HG03066 (cell line): ENCODE results near the gene CHRM5.
"Not testable (repeated sequence)": the region's sequence is repeated elsewhere in the genome, so short reads cannot be mapped to it uniquely, and the experiment has no call there.

Experiments
- ATAC-seq: cut with Tn5 transposase; IDR thresholded peaks from one replicate; pipeline ENCODE4 v1.9.1; 2021; ENCODE audit warnings: low read depth; ENCODE audit not compliant: unreplicated experiment

CHRM5 gene

DNA sequence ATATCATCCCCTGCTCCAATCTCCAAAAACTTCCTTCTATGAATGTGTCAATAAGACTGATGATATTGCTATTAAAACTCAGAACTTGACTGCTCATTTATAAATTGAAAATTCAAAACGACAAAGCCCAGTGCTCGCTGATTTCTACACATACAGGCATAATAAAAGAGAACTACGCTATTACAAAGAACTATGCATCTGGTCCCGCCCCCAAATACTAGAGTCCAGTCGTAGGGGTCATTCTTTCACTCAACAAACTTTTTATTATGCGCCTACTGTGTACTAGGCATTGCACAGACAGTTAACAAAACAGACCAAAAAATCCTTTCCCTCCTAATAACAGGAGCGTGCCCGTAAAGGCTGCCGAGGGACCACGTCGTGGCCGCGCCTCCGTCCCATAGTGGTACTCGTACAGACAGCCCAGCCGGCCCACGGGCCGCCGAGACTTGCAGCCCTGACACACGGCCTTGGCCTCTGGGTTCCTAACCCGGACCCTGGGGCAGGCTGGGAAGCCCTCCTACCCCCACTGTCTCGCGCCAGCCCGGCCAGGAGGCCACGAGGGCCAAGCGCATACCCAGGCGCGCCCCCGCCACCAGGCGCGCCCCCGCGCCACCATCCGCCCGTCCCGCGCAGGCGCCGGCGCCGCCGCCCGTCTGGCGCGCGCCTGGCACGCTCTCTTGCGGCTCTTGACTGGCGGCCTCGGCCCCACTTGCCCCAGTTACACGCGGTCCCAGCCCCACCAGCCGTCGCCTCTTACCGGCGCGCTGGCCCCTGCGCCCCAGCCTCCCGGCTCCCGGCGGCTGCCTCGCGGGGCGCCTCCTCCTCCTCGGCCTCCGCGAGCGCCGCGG is 70.0 kb downstream of the CHRM5 start:
- ATAC-seq = peak; percentile 55

DNA sequence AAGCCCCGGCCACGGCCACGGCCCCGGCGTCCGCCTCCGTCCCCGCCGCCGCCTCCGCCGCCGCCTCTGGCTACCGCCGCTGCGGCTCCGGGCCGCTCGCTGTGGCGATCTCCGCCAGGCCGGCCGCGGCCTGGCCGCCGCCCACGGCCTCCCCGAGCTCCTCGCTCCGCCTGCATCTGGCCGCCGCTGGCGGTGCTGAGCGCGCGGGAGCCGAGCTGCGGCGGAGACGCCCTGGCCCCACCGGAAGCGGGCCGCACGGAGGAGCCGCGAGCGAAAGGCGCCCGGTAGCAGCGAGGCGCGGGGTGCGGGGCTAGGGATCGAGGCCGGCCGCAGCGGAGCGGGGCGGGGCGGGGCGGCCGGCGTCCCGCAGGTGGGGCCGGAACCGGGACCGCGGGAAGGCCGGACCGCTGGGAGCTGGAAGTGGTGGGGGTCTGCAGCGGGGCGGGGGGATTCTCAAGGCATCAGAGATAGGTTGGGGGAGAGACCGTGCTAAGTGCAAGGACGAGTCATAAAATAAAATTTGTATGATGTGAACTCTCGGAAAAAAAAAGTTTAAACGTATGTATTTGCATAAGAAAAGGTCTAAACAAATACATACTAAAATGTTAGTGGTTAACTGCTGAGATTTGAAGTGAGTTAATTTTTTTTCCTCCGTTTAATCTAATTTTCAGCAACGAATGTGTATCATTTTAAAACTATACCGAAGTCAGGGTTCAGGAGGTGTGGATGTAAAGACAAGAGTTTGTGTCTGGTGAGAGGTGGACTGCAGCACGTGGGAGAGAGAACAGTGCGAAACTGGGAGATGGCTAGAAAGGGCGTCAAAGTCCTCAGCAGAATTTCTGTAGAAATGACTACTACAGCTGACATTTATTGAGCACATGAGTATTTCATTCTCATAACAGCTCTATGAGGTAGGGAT is 70.8 kb downstream of the CHRM5 start, which contains the start of gene AVEN:
Gene AVEN, minus strand, starts transcription at position 334 of the 919 bp plus-strand sequence. Its CDS starts 158 bp downstream, at position 176.
- peak; percentile 37 for ATAC-seq

DNA sequence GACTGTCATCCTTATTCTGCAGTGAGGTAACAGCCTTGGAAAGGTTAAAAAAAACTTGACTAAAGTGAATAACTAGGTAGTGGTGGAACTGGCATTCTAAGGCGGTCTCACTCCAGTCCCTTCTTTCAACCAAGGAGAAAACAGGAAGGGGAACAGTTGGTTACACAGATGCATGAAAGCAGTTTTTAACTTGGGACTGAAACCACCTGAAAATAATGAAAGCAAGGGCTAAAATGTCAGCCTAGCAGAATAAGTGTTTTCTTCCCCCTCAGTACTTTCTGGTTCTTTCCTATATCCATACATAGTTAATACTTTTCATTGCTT is 71.5 kb downstream of the CHRM5 start:
- peak; percentile 29 for ATAC-seq

DNA sequence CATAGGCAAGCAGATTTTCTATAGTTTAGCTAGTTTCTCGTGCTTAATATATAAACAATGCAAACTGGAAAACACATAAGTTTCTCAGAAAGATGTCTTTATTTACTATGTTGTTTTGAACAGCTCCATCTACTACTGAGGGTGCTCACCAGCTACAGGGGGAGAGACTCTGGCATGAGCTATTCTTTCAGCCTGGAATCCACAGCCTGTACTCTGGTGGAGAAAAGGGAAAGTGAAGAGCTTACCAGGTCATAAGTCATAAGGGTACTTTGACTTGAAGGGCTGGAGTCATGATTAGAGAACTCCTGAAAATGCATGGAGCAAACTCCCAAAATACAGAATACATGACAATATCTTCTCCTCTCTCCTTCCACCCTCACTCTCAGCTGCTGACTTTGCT is 75.1 kb downstream of the CHRM5 start:
- no peak for ATAC-seq

DNA sequence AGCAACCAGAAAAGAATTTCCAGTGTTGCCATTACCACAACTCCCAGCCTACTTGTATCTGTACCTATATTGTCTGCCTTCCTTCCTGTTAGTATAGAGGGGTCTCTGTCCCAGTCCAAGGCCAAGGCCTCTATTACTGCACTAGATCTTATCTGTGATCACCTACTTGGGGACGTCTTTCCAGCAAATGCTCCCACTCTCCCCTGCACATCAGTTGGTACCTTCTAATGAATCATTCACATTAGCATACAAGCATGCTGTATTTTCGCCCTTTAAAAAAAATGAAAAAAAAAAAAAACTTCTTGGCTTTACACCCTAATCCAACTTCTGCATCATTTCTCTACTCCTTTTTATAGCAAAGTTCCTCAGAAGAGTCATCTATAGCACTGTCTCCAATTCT is 75.5 kb downstream of the CHRM5 start:
- no peak for ATAC-seq

DNA sequence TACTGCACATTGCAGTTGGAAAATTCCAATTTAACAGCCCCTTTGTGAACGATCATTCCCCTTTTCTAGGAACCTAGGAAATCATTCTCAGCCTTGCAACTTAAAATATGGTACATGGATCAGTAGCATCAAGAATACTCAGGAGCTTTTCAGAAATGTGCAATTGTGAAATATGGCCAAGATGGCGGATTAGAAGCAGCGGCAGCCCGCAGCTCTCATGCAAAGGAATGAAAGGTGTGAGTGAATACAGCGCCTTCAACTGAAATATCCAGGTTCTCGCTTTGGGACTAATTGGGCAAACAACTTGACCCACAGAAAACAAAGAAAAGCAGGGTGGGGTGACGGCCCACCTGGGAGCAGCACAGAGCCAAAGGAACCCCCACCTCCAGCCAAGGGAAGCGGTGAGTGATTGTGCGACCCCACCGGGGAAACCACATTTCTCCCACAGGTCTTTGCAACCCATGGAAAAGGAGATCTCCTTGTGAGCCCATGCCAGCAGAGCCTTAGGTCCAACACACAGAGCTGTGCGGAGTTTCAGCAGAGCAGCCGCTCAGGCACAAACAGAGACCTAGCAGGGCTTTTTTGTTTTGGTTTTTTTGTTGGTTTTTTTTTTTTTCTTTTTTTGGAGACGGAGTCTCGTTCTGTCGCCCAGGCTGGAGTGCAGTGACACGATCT is 78.3 kb downstream of the CHRM5 start:
- ATAC-seq = no peak

DNA sequence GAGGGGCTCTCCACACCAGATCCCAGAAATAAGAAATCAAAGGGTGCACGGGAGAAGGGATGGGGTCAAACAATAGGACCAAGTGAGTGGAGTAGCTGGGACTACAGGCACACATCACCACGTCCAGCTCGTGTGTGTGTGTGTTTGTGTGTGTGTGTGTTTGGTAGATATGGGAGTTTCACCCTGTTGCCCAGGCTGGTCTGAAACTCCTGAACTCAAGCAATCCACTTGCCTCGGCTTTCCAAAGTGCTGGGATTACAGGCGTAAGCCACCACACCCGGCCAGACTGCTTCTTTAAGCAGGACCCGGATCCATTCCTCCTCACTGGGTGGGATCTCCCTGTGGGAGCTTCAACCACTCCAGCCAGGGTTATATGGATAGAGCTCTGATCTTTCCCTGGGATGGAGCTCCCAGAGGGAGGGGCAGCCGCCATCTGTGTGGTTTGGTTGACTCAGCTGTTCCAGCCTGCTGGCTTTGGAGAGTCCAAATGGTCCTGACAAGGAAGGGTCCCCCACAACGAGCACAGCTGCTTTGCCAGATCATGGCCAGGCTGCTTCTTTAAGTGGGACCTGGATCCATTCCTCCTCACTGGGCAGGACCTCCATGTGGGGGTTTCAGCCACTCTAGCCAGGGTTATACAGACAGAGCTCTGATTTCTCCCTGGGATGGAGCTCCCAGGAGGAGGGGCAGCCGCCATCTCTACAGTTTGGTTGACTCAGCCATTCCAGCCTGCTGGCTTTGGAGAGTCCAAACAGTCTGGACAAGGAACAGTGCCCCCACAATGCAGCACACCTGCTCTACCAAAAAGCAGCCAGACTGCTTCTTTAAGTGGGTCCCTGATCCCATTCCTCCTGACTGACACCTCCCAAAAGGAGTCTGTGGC is 79.8 kb downstream of the CHRM5 start:
- no peak for ATAC-seq

DNA sequence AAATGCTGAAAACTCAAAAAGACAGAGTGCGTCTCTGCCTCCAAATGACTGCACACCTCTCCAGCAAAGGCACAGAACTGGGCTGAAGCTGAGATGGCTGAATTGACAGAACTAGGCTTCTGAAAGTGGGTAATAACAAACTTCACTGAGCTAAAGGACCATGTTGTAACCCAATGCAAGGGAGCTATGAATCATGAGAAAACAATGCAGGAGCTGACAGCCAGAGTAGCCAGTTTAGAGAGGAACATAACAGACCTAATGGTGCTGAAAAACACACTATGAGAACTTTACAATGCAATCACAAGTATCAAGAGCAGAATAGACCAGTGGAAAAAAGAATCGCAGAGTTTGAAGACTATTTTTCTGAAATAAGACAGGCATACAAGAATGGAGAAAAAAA is 80.8 kb downstream of the CHRM5 start:
- ATAC-seq = no peak

DNA sequence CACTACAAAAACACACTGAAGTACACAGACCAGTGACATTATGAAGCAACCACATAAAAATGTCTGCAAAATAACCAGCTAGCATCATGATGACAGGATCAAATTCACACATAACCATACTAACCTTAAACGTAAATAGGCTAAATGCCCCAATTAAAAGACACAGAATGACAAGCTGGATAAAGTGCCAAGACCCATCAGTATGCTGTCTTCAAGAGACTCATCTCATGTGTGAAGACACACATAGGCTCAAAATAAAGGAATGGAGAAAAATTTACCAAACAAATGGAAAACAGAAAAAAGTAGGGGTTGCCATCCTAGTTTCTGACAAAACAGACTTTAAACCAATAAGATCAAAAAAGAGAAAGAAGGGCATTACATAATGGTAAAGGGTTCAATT is 82.1 kb downstream of the CHRM5 start:
- not testable (repeated sequence) for ATAC-seq

DNA sequence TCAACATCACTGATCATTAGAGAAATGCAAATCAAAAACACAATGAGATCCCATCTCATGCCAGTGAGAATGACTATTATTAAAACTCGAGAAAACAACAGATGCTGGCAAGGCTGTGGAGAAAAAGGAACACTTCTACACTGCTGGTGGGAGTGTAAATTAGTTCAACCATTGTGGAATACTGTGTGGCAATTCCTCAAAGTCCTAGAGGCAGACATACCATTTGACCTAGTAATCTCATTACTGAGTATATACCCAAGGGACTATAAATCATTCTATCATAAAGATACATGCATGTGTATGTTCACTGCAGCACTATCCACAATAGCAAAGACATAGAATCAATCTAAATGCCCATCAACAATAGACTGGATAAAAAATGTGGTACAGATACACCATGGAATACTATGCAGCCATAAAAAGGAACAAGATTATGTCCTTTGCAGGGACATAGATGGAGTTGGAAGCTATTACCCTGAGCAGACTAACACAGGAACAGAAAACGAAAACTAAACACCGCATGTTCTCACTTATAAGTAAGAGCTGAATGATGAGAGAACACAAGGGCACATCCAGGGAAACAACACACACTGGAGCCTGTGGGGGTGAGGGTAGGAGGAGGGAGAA is 85.9 kb downstream of the CHRM5 start:
- no peak for ATAC-seq

DNA sequence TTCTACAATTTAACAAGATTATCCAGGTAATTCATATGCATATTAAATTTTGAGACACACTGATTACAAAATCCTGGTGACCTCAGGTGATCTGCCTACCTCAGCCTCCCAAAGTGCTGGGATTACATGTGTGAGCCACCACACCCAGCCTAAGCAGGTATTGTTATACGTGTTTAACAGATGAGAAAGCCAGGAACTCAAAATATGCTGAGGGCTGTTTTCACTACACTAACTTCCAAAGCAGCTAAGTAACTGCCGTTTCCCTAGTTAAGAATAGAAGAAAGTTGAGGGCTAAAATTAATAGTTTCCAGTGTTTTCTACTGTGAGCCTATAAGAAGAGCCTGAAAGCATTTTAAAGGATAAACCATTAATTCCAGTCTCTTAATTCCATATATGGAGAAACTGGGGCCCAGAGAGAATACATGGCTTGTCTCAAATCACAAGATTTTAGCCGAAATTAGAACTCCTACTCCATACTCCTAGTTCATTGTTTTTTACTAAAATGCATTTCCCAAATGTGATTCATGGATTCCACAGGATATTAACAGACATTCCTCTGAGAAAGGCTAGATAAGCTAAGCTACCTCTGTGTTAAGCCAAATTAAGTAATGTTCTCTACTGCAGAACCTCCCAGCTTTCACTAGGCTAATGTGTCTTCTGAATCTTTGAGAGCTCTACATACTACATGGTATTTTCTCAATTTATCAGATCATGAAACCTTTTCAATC is 87.7 kb downstream of the CHRM5 start:
- no peak for ATAC-seq

DNA sequence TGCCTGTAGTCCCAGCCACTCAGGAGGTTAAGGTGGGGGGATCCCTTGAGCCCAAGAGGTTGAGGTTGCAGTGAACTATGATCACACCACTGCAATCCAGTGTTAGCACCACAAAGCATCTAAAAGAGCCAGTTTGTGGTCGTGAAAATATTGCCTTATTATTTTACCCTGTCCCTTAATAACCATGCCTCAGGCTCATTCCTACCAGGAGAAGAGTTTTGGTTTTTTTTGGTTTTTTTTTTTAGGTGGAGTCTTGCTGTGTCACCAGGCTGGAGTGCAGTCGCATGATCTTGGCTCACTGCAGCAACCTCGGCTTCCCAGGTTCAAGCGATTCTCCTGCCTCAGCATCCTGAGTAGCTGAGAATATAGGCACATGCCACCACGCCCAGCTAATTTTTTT is 88.6 kb downstream of the CHRM5 start:
- no peak for ATAC-seq

DNA sequence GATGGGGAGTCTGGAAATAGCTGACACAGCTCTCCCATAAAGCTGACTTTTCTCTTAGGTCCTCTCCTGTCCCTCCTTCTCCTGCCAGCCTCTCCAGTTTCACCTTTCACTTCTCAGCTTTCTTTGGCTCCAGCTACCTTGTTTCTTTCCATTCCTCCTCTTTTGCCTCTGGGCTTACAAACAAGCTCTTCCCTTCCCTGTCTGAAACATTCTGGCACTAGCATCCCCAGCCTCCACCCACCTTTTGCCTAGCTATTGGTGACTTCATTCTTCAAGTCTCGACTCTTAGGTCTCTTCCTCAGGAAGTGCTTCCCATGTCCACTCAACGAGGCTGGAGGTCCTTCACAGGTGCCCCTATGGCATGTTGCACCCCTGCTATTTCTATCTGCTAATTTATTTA is 91.2 kb downstream of the CHRM5 start:
- no peak for ATAC-seq

DNA sequence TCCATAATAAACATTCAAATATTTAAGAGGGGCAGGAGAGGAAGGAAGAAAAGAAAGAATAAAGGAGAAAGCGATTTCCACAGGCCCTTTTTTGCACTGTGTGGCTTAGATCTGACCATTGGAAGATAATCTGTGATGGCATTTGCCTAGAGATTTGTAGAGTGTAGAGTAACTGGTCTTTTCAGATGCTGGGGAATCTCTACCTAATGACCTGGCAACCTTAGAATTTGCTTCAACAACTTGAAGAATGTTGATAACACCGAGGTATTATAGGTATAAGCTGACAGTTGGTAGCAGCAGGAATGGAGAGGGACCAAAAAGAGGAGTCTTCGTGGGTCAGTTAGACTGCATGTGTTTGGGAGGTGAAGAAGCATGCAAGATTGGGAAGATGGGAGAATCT is 91.6 kb downstream of the CHRM5 start:
- no peak for ATAC-seq

DNA sequence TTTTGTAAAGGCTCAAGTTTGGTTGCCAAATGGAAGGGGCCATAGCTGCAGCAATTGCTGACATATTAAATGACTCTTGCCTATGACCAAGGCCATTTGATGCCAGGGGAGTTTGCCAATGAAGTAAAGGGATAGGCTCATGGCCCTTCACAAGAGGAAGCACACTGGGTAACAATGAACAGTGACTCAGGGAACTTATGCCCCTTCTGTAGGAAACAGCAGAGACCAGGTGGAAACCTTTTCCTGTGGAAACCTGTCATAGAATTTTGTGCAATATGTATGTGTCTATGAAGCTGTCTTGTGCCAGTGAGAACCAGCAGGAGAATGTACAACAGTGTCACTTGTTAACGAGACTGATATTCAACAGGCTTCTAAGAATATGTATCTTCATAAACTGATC is 96.1 kb downstream of the CHRM5 start:
- ATAC-seq = no peak

DNA sequence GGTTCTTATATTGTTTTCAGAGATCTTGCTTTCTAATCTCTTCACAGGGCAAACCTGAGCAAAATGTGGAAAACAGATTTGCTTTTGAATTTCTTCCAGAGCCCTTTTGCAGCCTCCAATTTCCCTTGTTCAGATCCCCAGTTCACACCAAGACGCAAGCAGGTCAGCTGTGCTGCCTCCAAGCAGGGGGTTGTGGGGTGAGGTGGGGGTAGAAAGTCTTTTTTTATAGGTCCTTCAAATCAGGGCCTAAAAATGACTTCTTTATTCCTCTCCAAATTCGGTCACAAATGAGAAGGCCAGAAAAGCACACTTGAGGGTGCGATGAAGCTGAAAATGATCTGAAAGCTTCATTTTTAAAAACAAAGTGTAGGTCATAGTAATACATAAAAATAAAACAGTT is 97.0 kb downstream of the CHRM5 start:
- no peak for ATAC-seq

DNA sequence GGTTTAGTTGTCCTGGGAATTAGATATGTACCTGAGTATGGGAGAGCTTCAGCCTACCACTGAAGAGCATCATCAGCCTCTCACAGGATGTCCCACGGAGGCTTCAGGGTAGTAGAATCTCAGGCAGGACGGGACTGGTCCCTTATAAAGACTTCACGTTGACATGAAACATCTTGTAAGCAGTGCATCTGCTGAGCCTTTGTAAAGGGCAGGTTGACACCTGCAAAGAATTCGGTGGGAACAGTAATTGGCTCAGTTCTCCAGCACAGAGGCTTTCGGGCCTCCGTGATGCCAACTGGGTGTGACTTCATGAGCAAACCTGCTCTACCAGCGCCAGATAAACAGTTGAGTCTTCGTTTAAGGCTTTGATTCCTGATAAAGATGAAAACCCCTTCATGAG is 97.6 kb downstream of the CHRM5 start:
- ATAC-seq = no peak

DNA sequence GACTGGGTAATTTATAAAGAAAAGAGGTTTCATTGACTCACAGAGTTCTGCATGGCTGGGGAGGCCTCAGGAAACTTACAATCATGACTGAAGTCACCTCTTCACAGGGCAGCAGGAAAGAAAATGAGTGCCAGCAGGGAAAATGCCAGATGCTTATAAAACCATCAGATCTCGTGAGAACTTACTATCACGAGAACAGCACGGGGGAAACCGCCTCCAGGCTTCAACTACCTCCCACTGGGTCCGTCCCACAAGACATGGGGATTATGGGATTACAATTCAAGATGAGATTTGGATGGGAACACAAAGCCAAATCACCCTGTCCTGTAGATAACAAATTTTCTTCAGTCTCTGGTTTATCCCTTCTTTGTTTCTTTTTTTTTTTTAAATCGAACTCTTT is 101.7 kb downstream of the CHRM5 start:
- no peak for ATAC-seq

DNA sequence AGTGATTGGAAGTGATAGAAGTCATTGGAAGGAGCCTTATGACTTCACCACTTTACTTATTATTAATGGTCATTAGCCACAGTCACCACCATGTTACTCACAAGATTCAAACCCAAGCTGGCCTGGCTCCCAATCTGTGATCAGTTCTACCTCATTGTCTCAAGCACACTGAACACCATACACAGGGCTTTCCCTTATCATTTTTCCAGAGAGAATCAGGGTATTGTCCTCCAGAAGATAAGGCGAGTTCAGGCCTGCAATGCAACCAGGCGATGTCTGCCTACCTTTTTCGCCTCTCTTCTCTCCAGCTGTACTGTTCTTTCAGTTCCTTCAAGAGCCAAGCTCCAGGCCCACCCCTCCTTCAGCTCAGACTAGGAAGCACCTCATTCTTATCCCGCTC is 108.5 kb downstream of the CHRM5 start:
- no peak for ATAC-seq
